ENCODE measurements around the gene TRANK1.

Gene TRANK1

GRCh38 chr3:36876181-36876936, 68.5 kb downstream of the TRANK1 start:
- Histone ChIP-seq H3K9me2 (replicated peaks; ENCODE audit: insufficient read depth, low read length) (no peaks in the 10 kb centered on the region), H3K9ac (ENCODE audit: low read length) (no peak overlapping the region), H3F3A (ENCODE audit: insufficient read depth, low read length) (peaks cover 12% of the 10 kb centered on the region), H3K27me3 (replicated peaks; ENCODE audit: insufficient read depth, low read length) (no peaks in the 10 kb centered on the region), H3K9me3 (replicated peaks; ENCODE audit: insufficient read depth, low read length) (no peaks in the 10 kb centered on the region), H3K4me1 (ENCODE audit: low read length) (peaks cover 10% of the 10 kb centered on the region), H2AFZ (ENCODE audit: low read length) (0 out of 2 replicates have a peak overlapping the region, but pooled peaks have one; percentile 18), H4K20me1 (ENCODE audit: insufficient read depth, low read length) (no peaks in the 10 kb centered on the region), H3K79me2 (ENCODE audit: low read length) (no peaks in the 10 kb centered on the region), H3K36me3 (replicated peaks; ENCODE audit: insufficient read depth, low read length) (no peaks in the 10 kb centered on the region), H3K4me3 (ENCODE audit: low read length) (peak overlapping the region; percentile 35; the same call in 1 of the 2 replicates), H3K4me2 (ENCODE audit: low read depth, low read length) (peak overlapping the region; percentile 72), H3K27ac (ENCODE audit: low read length) (peak overlapping the region; percentile 55; the same call in 1 of the 2 replicates)
- TF ChIP-seq EZH2phosphoT487 (IDR thresholded peaks at IDR 0.05; ENCODE audit: low read length) = no peak
- no peak for TF ChIP-seq CTCF (IDR thresholded peaks at IDR 0.05; ENCODE audit: low read length)
- no peak for TF ChIP-seq EZH2 (optimal IDR thresholded peaks at IDR 0.05; ENCODE audit: low read depth, low read length)
- DNase-seq = peak; percentile 91

- Histone ChIP-seq H3K4me2 (ENCODE audit: low read depth, low read length) (no peak overlapping the region), H3F3A (ENCODE audit: insufficient read depth, low read length) (peaks cover 12% of the 10 kb centered on the region), H3K4me1 (ENCODE audit: low read length) (peaks cover 10% of the 10 kb centered on the region), H3K79me2 (ENCODE audit: low read length) (no peaks in the 10 kb centered on the region), H3K27me3 (replicated peaks; ENCODE audit: insufficient read depth, low read length) (no peaks in the 10 kb centered on the region), H3K36me3 (replicated peaks; ENCODE audit: insufficient read depth, low read length) (no peaks in the 10 kb centered on the region), H3K9ac (ENCODE audit: low read length) (no peak overlapping the region), H4K20me1 (ENCODE audit: insufficient read depth, low read length) (no peaks in the 10 kb centered on the region), H3K9me3 (replicated peaks; ENCODE audit: insufficient read depth, low read length) (no peaks in the 10 kb centered on the region), H3K4me3 (ENCODE audit: low read length) (no peak overlapping the region), H3K9me2 (replicated peaks; ENCODE audit: insufficient read depth, low read length) (no peaks in the 10 kb centered on the region), H3K27ac (ENCODE audit: low read length) (no peak overlapping the region), H2AFZ (ENCODE audit: low read length) (no peak overlapping the region)
- DNase-seq = no peak
- no peak for TF ChIP-seq EZH2 (optimal IDR thresholded peaks at IDR 0.05; ENCODE audit: low read depth, low read length)
- TF ChIP-seq EZH2phosphoT487 (IDR thresholded peaks at IDR 0.05; ENCODE audit: low read length) = no peak
- no peak for TF ChIP-seq CTCF (IDR thresholded peaks at IDR 0.05; ENCODE audit: low read length)
These were observed 69.5 kb downstream of the TRANK1 start for GRCh38 chr3:36875397-36875796.

- Histone ChIP-seq H3K9me2 (replicated peaks; ENCODE audit: insufficient read depth, low read length) (no peaks in the 10 kb centered on the region), H3K4me3 (ENCODE audit: low read length) (no peak overlapping the region), H3K36me3 (replicated peaks; ENCODE audit: insufficient read depth, low read length) (no peaks in the 10 kb centered on the region), H3K27ac (ENCODE audit: low read length) (no peak overlapping the region), H3K9me3 (replicated peaks; ENCODE audit: insufficient read depth, low read length) (no peaks in the 10 kb centered on the region), H3K9ac (ENCODE audit: low read length) (no peak overlapping the region), H2AFZ (ENCODE audit: low read length) (no peak overlapping the region), H3K79me2 (ENCODE audit: low read length) (no peaks in the 10 kb centered on the region), H3K27me3 (replicated peaks; ENCODE audit: insufficient read depth, low read length) (no peaks in the 10 kb centered on the region), H3F3A (ENCODE audit: insufficient read depth, low read length) (peaks cover 12% of the 10 kb centered on the region), H4K20me1 (ENCODE audit: insufficient read depth, low read length) (no peaks in the 10 kb centered on the region), H3K4me1 (ENCODE audit: low read length) (peaks cover 10% of the 10 kb centered on the region), H3K4me2 (ENCODE audit: low read depth, low read length) (no peak overlapping the region)
- TF ChIP-seq EZH2 (optimal IDR thresholded peaks at IDR 0.05; ENCODE audit: low read depth, low read length) (no peak), CTCF (IDR thresholded peaks at IDR 0.05; ENCODE audit: low read length) (no peak), EZH2phosphoT487 (IDR thresholded peaks at IDR 0.05; ENCODE audit: low read length) (no peak)
- DNase-seq = no peak
These were observed 70.4 kb downstream of the TRANK1 start for GRCh38 chr3:36874424-36874823.

All from MM.1S (cell line).